Mesenteric fat pad (tissue), 1 donor: ENCODE results near the gene DCPS. TPM values are rescaled to one million over a fixed set of nuclear protein-coding genes. Genes with fewer than 3 reads are reported as not detected.
"Not testable (repeated sequence)": the region's sequence is repeated elsewhere in the genome, so short reads cannot be mapped to it uniquely, and the experiment has no call there.

Experiments
- DNase-seq: peaks from one replicate; pipeline ENCODE4 v3.0.0-alpha.2; 2020; ENCODE audit warnings: low spot score
- total RNA-seq: library from RNA; stranded (reverse); fragmentation: NEBNext Ultra II Directional; extraction: Animal tissue kit (Norgen Biotek cat#: 25700); gene quantifications from one replicate; pipeline ENCODE4 v1.2.1, GENCODE V29; 2021
- donor health status: DM: yes; HTN: yes; CAD: no.

Gene DCPS
- total RNA-seq, 1 donor from 2014 or later, result 10.8 TPM

- DNase-seq, result no peak
Measured at GRCh38 chr11:126284829-126285228, 19.0 kb upstream of the DCPS start.

- no peak for DNase-seq
Measured at GRCh38 chr11:126288237-126288636, 15.6 kb upstream of the DCPS start.

- no peak for DNase-seq
Measured at GRCh38 chr11:126290887-126291286, 13.0 kb upstream of the DCPS start.

GRCh38 chr11:126293726-126294125, 10.1 kb upstream of the DCPS start:
- no peak for DNase-seq

GRCh38 chr11:126297004-126297403, 6.9 kb upstream of the DCPS start:
- no peak for DNase-seq

GRCh38 chr11:126304457-126305075, 706 bp downstream of the DCPS start:
- DNase-seq, result no peak

- DNase-seq, result no peak
Measured at GRCh38 chr11:126305699-126306098, 1.8 kb downstream of the DCPS start.

GRCh38 chr11:126307706-126308105, 3.8 kb downstream of the DCPS start:
- no peak for DNase-seq

- no peak for DNase-seq
Measured at GRCh38 chr11:126308271-126308671, 4.4 kb downstream of the DCPS start.

- DNase-seq, result not testable (repeated sequence)
Measured at GRCh38 chr11:126308771-126309170, 4.9 kb downstream of the DCPS start.

GRCh38 chr11:126310200-126310991, 6.5 kb downstream of the DCPS start:
- DNase-seq, result no peak

GRCh38 chr11:126310992-126311310, 7.1 kb downstream of the DCPS start:
- no peak for DNase-seq

- DNase-seq, result no peak
Measured at GRCh38 chr11:126311401-126312291, 7.8 kb downstream of the DCPS start.

- no peak for DNase-seq
Measured at GRCh38 chr11:126312961-126313360, 9.1 kb downstream of the DCPS start.

- DNase-seq, result no peak
Measured at GRCh38 chr11:126313826-126314225, 10.0 kb downstream of the DCPS start.

- no peak for DNase-seq
Measured at GRCh38 chr11:126317432-126317755, 13.5 kb downstream of the DCPS start.

- no peak for DNase-seq
Measured at GRCh38 chr11:126317756-126318573, 14.1 kb downstream of the DCPS start.

GRCh38 chr11:126318574-126319373, 14.9 kb downstream of the DCPS start:
- no peak for DNase-seq

- no peak for DNase-seq
Measured at GRCh38 chr11:126319374-126319740, 15.5 kb downstream of the DCPS start.

GRCh38 chr11:126322996-126323395, 19.1 kb downstream of the DCPS start:
- DNase-seq, result no peak
